Lung (tissue), 12 donors: ENCODE measurements around the gene MMS19. TPM values are rescaled to one million over a fixed set of nuclear protein-coding genes. Genes with fewer than 3 reads are reported as not detected.
A peak's percentile ranks its signal among the peaks of the same experiment; 100 is the strongest.

Experiments used
- ATAC-seq: fragments of 200-7000 bp; cut with Tn5 transposase; one replicate; pipeline ENCODE4 v1.9.1; 2020; ENCODE audit warnings: moderate number of reproducible peaks; ENCODE audit not compliant: insufficient read depth, low FRiP score
- DNase-seq, 3 donors: peaks; one replicate each; pipeline ENCODE4 v3.0.0-alpha.2; 2013 to 2017
- H3K27ac ChIP-seq, 2 donors: one replicate each; pipeline ENCODE4 v1.5.1; 2013; ENCODE audit warnings: mild to moderate bottlenecking in 2 of 2, moderate library complexity in 2 of 2, control low read depth in 1 of 2, inconsistent platforms in 1 of 2, low read depth in 1 of 2, low read length in 1 of 2
- H3K27me3 ChIP-seq, 3 donors: one replicate each; pipeline ENCODE4 v1.5.1; 2013; ENCODE audit warnings: low read length in 2 of 3; ENCODE audit not compliant: control insufficient read depth in 3 of 3, insufficient read depth in 3 of 3
- H3K36me3 ChIP-seq, 4 donors: one replicate each; pipeline ENCODE4 v1.5.1; 2013; ENCODE audit warnings: low read length in 4 of 4, mild to moderate bottlenecking in 1 of 4, moderate library complexity in 1 of 4; ENCODE audit not compliant: control insufficient read depth in 4 of 4, insufficient read depth in 4 of 4
- H3K4me1 ChIP-seq, 5 donors: one replicate each; pipeline ENCODE4 v1.5.1; 2013; ENCODE audit warnings: low read length in 5 of 5, mild to moderate bottlenecking in 2 of 5, moderate library complexity in 1 of 5; ENCODE audit not compliant: control insufficient read depth in 5 of 5, insufficient read depth in 5 of 5
- H3K4me3 ChIP-seq: one replicate; pipeline ENCODE4 v1.5.1; 2013; ENCODE audit warnings: mild to moderate bottlenecking, control low read depth, moderate library complexity
- H3K9ac ChIP-seq, 2 donors: one replicate each; pipeline ENCODE4 v1.5.1; 2013; ENCODE audit warnings: low read length in 2 of 2, control low read depth in 1 of 2; ENCODE audit not compliant: insufficient read depth in 1 of 2
- H3K9me3 ChIP-seq, 4 donors: one replicate each; pipeline ENCODE4 v1.5.1; 2013; ENCODE audit warnings: low read length in 3 of 4, mild to moderate bottlenecking in 1 of 4, moderate library complexity in 1 of 4; ENCODE audit not compliant: control insufficient read depth in 4 of 4, insufficient read depth in 3 of 4
- WGBS, 2 donors: extraction: QIAGEN DNeasy Blood & Tissue Kit; methylation state at CpG; one replicate each; pipeline ENCODE4 v1.1.7; 2013; 5-methylcytosine and 5-hydroxymethylcytosine counted together
- polyA plus RNA-seq, 2 donors: library from polyadenylated mRNA; stranded (reverse); fragments of 200-250 nt; gene quantifications; one replicate each; pipeline ENCODE4 v1.2.1, GENCODE V29; 2013
- total RNA-seq, 2 donors: library from RNA; depleted of rRNA in 1 of 2; stranded (reverse); fragments of >200 nt in 1 of 2; gene quantifications; one replicate each; pipeline ENCODE4 v1.2.1, GENCODE V29; 2014 to 2021
- TF ChIP-seq, protein P1 (sequence below): IDR thresholded peaks from 2 replicates; pipeline ENCODE4 v1.5.1; 2012; ENCODE audit warnings: mild to moderate bottlenecking; ENCODE audit errors: control extremely low read depth, extremely low read depth
- donor health status: control.
- donor health status: control.
- donor health status: Bipolar disorder and iron deficiency.
- donor health status: healthy.
- donor health status: DM: yes; HTN: yes; CAD: no.

Gene MMS19
- total and polyA plus RNA-seq, 4 donors: 39.9 to 74.5 (median 62.5) TPM

DNA sequence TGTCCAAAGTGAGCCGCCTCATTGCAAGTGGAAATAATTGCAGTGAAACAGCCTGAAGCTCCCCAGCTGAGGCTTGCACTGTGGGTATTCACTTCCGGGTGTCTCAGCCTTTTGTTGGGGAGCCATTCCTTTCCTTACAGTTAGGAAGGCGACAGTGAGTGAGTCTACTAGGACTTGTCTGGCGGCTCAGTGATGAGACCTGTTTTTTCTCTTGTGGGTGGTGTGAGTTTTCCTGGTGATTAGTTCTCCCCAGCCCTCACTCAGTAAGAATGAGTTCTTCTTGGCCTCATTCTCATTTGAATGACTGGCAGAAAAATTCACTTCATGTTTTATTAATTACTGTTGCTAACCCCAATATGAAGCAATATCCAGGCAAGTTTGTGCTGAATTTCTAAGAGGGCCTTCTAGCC lies 69.6 kb downstream of the MMS19 start:
- DNase-seq (no peak), ATAC-seq (no peak)
- no peaks in the 10 kb centered on the region for H3K9me3 ChIP-seq
- peak overlapping the region; percentile 35 to 45 for H3K27ac ChIP-seq
- peak overlapping the region in 1 of 2 donors; percentile 2 for H3K9ac ChIP-seq
- peaks cover 7 to 16% (median 13%) of the 10 kb centered on the region in 5 donors for H3K4me1 ChIP-seq
- 38 to 53% methylated on average over 4 of the region's 4 CpGs for WGBS, 2 donors
- H3K27me3 ChIP-seq: no peaks in the 10 kb centered on the region
- H3K36me3 ChIP-seq: peaks cover 13 to 21% (median 14%) of the 10 kb centered on the region in 4 donors
- TF ChIP-seq, protein P1, sequence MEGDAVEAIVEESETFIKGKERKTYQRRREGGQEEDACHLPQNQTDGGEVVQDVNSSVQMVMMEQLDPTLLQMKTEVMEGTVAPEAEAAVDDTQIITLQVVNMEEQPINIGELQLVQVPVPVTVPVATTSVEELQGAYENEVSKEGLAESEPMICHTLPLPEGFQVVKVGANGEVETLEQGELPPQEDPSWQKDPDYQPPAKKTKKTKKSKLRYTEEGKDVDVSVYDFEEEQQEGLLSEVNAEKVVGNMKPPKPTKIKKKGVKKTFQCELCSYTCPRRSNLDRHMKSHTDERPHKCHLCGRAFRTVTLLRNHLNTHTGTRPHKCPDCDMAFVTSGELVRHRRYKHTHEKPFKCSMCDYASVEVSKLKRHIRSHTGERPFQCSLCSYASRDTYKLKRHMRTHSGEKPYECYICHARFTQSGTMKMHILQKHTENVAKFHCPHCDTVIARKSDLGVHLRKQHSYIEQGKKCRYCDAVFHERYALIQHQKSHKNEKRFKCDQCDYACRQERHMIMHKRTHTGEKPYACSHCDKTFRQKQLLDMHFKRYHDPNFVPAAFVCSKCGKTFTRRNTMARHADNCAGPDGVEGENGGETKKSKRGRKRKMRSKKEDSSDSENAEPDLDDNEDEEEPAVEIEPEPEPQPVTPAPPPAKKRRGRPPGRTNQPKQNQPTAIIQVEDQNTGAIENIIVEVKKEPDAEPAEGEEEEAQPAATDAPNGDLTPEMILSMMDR: no peak
- no peak overlapping the region for H3K4me3 ChIP-seq

DNA sequence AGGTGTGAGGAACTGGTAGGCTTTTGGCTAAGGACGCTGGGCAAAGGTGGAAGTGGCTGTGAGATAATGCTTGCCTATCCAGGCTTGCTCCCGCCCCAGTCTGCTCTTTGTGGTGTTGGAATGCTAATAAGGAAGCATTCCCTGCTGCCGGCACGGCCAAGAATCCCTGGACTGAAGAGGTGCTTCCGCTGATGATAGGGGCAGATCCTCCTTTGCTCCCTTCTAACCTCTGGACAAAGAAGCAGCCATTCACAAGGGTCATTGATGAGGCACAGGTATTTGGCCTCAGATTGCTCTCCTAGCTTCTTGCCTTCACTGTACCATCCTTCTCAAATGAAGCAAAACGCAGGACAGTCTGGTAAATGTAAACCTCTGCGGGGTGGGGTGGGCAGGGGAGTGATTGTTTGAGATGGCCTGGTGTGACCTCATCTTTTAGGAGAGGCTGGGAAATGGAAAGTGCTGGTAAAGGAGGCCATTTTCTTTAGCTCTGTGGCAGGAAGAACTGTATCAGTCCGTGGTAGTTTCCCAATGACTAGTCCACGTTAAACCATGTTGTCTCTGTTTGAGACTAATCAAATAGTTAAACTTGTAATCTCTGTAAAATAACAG lies 70.5 kb downstream of the MMS19 start:
- no peaks in the 10 kb centered on the region for H3K27me3 ChIP-seq
- WGBS, 2 donors: 23 to 37% methylated on average over 9 of the region's 9 CpGs
- peak overlapping the region; percentile 53 to 86 for H3K9ac ChIP-seq
- peaks cover 9 to 18% (median 11%) of the 10 kb centered on the region in 4 donors for H3K36me3 ChIP-seq
- ATAC-seq: no peak
- TF ChIP-seq, protein P1: no peak
- peaks cover 7 to 16% (median 13%) of the 10 kb centered on the region in 5 donors for H3K4me1 ChIP-seq
- no peaks in the 10 kb centered on the region for H3K9me3 ChIP-seq
- H3K27ac ChIP-seq: peak overlapping the region; percentile 54 to 87
- peak in 2 of 3 donors; percentile 40 to 42 for DNase-seq
- peak overlapping the region; percentile 39 for H3K4me3 ChIP-seq

DNA sequence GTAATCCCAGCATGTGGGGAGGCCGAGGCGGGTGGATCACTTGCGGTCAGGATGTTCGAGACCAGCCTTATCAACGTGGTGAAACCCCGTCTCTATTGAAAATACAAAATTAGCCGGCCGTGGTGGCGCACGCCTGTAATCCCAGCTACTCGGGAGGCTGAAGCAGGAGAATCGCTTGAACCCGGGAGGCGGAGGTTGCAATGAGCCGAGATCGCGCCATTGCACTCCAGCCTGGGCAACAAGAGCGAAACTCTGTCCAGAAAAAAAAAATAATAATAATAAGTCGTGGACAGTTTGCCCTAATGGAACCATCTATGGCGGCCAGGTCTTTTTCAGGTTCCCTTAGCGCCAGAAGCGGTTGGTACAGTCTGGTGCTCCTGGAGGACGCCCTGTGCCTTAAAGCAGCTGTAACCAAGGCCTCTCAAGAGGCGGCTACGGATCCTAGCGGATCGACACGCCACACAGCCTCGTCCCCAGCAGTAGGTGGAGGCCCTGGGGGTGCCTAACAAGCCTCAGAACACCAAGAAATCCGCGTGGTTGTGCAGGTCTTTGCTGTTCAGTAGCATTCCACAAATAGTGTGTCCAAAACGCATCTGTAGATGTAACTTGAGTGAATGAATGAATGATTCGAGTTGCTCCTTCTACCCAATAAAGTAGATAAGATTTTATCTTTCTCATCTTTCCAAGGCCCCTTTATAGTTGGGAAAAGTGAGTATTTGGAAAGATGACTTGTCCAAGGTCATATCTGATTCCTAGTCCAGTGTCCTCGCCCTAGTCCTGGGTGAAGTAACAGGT lies 71.2 kb downstream of the MMS19 start:
- ATAC-seq (no peak), DNase-seq (peak in 1 of 3 donors; percentile 39)
- WGBS, 2 donors: 17 to 24% methylated on average over 34 of the region's 34 CpGs
- peaks cover 9 to 17% (median 10%) of the 10 kb centered on the region in 4 donors for H3K36me3 ChIP-seq
- peak overlapping the region; percentile 87 to 96 for H3K27ac ChIP-seq
- peaks cover 7 to 16% (median 13%) of the 10 kb centered on the region in 5 donors for H3K4me1 ChIP-seq
- H3K4me3 ChIP-seq: peak overlapping the region; percentile 96
- H3K27me3 ChIP-seq: no peaks in the 10 kb centered on the region
- H3K9me3 ChIP-seq: no peaks in the 10 kb centered on the region
- TF ChIP-seq, protein P1: no peak
- peak overlapping the region; percentile 83 to 86 for H3K9ac ChIP-seq
